Adipocyte (in vitro differentiated cells): ENCODE results near the gene FICD.
"Not testable (repeated sequence)": the region's sequence is repeated elsewhere in the genome, so short reads cannot be mapped to it uniquely, and the experiment has no call there.

ENCODE experiments used
- DNase-seq: peaks from one replicate; pipeline ENCODE4 v3.0.0-alpha.2; 2015; ENCODE audit warnings: low read depth
- H3K27me3 ChIP-seq: replicated peaks from 2 replicates; pipeline ENCODE4 v1.7.0; 2013; ENCODE audit warnings: mild to moderate bottlenecking, low read length, moderate library complexity; ENCODE audit not compliant: control insufficient read depth, insufficient read depth
- H3K36me3 ChIP-seq: 2 replicates; pipeline ENCODE4 v1.7.0; 2013; ENCODE audit warnings: low read length, mild to moderate bottlenecking, moderate library complexity; ENCODE audit not compliant: control insufficient read depth, insufficient read depth, severe bottlenecking
- H3K4me1 ChIP-seq: 2 replicates; pipeline ENCODE4 v1.7.0; 2013; ENCODE audit warnings: mild to moderate bottlenecking, low read length, moderate library complexity; ENCODE audit not compliant: control insufficient read depth, insufficient read depth
- H3K4me3 ChIP-seq: 2 replicates; pipeline ENCODE4 v1.7.0; 2013; ENCODE audit warnings: mild to moderate bottlenecking, low read length, moderate library complexity
- H3K9ac ChIP-seq: 2 replicates; pipeline ENCODE4 v1.7.0; 2013; ENCODE audit warnings: mild to moderate bottlenecking, low read length, moderate library complexity
- H3K9me3 ChIP-seq: 2 replicates; pipeline ENCODE4 v1.7.0; 2013; ENCODE audit warnings: mild to moderate bottlenecking, low read length, moderate library complexity; ENCODE audit not compliant: control insufficient read depth

FICD gene

DNA sequence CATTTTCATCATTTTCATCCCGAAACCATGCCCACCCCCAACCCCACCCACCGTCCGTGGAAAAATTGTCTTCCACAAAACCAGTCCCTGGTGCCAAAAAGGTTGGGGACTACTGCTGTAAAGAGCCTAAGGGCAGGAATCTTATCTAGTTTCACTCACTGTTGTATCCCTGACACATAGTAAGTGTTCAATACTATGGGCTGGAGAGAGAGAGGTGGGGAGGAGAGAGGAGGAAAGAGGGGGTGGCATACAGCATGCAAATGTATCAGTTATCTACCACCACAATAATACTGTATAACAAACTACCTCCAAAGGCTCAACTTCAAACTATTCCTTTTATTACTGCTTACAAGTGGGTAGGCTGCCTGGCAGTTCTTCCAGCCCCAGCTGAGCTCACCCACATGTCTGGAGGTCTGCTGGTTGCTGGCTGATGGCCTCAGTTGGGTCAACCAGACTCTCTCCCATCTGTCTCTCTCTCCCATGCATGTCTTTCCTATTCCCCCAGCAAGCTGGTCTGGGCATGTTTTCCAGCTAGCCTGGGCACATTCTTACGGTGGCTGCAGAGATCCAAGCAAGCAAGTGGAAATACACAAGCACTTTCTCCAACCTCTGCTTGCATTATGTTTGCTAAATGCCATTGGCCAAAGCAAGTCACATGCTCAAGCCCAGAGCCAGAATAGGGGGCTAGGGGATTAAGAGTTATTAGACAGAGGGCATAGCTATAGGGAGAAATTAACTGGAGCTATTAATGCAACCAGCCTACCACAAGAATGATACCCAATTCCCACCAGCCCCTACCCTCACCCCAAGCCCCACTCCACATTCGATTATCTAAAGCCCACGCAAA lies 31.6 kb upstream of the FICD start:
- no peak for DNase-seq
- H3K9ac ChIP-seq = no peak overlapping the region
- no peaks in the 10 kb centered on the region for H3K36me3 ChIP-seq

DNA sequence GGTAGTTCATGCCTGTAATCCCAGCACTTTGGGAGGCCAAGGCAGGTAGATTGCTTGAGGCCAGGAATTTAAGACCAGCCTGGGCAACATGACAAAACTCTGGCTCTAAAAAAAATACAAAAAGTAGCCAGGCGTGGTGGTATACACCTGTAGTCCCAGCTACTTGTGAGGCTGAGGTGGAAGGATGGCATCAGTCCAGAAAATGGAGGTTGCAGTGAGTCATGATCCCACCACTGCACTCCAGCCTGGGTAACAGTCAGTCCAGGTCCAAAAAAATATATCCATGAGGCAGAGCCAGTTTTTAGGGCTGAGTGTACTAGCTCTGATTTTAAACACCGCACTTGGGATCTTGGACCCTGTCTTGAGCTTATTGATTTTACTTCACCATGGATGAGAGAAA lies 30.6 kb upstream of the FICD start:
- H3K9ac ChIP-seq = no peak overlapping the region
- H3K4me3 ChIP-seq = no peak overlapping the region
- H3K27me3 ChIP-seq = peaks cover 6% of the 10 kb centered on the region
- H3K36me3 ChIP-seq = no peaks in the 10 kb centered on the region
- DNase-seq = no peak
- no peaks in the 10 kb centered on the region for H3K4me1 ChIP-seq
- H3K9me3 ChIP-seq = peaks cover 6% of the 10 kb centered on the region

More for the DNA sequence above, 31.6 kb upstream of the FICD start:
- Histone ChIP-seq H3K4me3 (no peak overlapping the region), H3K27me3 (peaks cover 7% of the 10 kb centered on the region), H3K9me3 (peaks cover 6% of the 10 kb centered on the region), H3K4me1 (no peaks in the 10 kb centered on the region)

DNA sequence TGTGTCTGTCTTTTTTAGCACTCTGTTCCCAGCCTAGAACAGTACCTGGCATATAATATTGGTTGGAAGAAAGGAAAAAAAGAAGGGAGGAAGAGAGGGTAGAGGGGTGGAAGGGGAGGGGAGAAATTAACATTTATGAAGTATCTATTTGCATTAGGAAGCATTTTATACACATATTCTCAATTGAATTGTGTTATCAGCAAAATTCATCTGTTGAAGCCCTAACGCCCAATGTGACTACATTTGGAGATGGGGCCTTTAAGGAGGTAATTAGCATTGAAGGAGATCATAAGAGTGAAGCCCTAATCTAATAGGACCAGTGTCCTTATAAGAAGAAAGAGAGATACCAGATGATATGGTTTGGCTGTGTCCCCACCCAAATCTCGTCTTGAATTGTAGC lies 30.2 kb upstream of the FICD start:
- no peaks in the 10 kb centered on the region for H3K4me1 ChIP-seq
- no peak overlapping the region for H3K9ac ChIP-seq
- peaks cover 2% of the 10 kb centered on the region for H3K27me3 ChIP-seq
- peaks cover 6% of the 10 kb centered on the region for H3K9me3 ChIP-seq
- H3K4me3 ChIP-seq = no peak overlapping the region
- no peak for DNase-seq
- H3K36me3 ChIP-seq = no peaks in the 10 kb centered on the region

GRCh38 chr12:108485371-108485770 lies 29.7 kb upstream of the FICD start:
- H3K4me1 ChIP-seq, H3K36me3 ChIP-seq, H3K9ac ChIP-seq, DNase-seq, H3K27me3 ChIP-seq, H3K9me3 ChIP-seq, H3K4me3 ChIP-seq: not testable (repeated sequence)

DNA sequence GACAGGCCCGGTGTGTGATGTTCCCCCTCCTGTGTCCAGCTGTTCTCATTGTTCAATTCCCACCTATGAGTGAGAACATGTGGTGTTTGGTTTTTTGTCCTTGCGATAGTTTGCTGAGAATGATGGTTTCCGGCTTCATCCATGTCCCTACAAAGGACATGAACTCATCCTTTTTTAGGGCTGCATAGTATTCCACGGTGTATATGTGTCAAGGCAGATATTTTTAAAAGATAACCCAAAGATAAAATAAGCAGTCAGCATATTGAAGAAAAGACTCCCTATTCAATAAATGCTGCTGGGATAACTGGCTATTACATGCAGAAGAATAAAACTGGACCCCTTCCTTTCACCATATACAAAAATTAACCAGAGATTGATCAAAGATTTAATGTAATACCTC lies 28.0 kb upstream of the FICD start:
- H3K4me1 ChIP-seq, H3K4me3 ChIP-seq, H3K9ac ChIP-seq, DNase-seq, H3K9me3 ChIP-seq, H3K36me3 ChIP-seq, H3K27me3 ChIP-seq: not testable (repeated sequence)

DNA sequence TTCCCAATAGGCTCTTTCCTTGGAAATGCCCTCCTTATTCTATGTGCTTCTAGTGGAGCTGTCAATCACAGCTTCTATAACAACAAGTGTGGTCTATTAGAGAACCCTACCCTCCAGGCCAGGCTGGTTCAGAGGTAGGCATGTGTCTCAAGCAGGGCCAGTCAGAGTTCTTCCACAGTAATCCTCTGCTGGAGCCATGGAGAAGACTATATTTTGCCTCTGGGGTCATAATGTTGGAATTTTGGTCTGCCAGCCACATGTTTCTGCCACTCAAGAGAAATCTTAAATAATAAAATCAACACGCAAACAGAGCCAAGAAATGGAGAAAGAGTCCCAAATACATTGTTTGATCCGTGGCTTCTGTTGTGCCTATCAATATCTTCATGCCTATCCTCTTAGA lies 23.8 kb upstream of the FICD start:
- Histone ChIP-seq H3K9ac (no peak overlapping the region), H3K27me3 (peaks cover 32% of the 10 kb centered on the region), H3K9me3 (peaks cover 6% of the 10 kb centered on the region), H3K4me1 (no peaks in the 10 kb centered on the region), H3K36me3 (no peaks in the 10 kb centered on the region), H3K4me3 (no peak overlapping the region)
- DNase-seq = no peak

- peak; percentile 43 for DNase-seq
- no peak overlapping the region for H3K4me3 ChIP-seq
These were observed 20.0 kb upstream of the FICD start for GRCh38 chr12:108495054-108495453.

DNA sequence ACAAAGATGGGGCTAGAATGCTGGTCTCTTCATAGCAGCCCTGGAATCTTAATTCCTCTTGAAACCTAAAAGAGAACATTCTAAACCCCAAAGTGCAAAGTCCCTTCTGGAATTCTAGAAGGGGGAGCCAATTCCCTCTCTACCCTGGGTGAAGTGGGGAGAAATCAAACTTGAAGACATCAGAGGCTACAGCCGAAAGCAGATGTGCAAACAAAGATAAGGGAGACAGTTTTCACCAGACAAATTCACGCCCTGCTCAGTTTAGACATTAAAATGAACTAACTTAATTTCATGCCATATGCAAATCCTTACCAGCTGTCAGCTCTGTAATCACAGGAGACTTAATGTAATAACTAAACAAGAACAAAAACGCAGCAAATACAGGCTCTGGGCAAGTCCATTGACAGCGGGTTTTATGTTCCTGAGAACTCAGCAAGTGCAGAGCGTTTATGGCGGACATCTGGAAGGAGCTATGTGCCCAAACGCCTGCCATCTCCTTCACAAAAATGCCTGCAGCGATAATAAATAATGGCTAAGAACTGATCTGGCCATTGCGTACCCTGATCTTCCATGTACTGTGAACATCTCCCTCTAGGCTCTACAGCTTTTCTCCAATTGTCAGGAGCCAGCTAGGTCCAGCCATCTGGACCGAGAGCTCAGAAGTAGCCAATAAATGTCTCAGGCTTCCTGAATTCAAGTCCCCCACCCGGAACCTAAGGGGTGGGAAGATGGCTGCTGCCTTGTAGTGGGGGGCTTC lies 19.1 kb upstream of the FICD start:
- no peak overlapping the region for H3K4me3 ChIP-seq
- peaks cover 46% of the 10 kb centered on the region for H3K27me3 ChIP-seq
- no peak for DNase-seq
- H3K9me3 ChIP-seq = no peaks in the 10 kb centered on the region
- H3K4me1 ChIP-seq = no peaks in the 10 kb centered on the region
- H3K36me3 ChIP-seq = no peaks in the 10 kb centered on the region
- H3K9ac ChIP-seq = no peak overlapping the region

More at GRCh38 chr12:108495054-108495453, 20.0 kb upstream of the FICD start:
- Histone ChIP-seq H3K27me3 (peaks cover 44% of the 10 kb centered on the region), H3K4me1 (no peaks in the 10 kb centered on the region), H3K9ac (no peak overlapping the region), H3K36me3 (no peaks in the 10 kb centered on the region), H3K9me3 (no peaks in the 10 kb centered on the region)

GRCh38 chr12:108498136-108498535 lies 16.9 kb upstream of the FICD start:
- Histone ChIP-seq H3K9me3 (peaks cover 9% of the 10 kb centered on the region), H3K4me1 (no peaks in the 10 kb centered on the region), H3K4me3 (no peak overlapping the region), H3K27me3 (peaks cover 39% of the 10 kb centered on the region), H3K36me3 (no peaks in the 10 kb centered on the region), H3K9ac (no peak overlapping the region)
- DNase-seq = no peak

DNA sequence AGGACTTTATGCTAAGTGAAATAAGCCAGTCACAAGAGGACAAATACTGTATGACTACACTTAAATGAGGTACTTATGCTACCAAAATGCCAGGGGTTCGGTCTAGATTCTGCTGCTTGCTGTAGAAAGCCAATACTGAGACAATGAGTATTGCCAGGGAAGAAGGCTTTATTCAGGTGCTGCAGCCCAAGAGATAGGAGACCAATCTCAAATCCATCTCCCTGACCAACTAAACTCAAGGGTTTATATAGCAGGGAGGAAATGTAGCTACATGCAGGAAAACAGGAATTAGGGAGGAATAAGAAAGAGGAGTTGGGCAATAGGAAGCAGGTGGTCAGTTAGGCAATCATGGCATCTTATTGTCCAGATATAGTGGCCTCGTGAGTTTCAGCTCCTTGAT lies 12.2 kb upstream of the FICD start:
- Histone ChIP-seq H3K9ac (no peak overlapping the region), H3K9me3 (peaks cover 27% of the 10 kb centered on the region), H3K27me3 (peaks cover 36% of the 10 kb centered on the region), H3K4me1 (no peaks in the 10 kb centered on the region), H3K36me3 (no peaks in the 10 kb centered on the region), H3K4me3 (no peak overlapping the region)
- no peak for DNase-seq

GRCh38 chr12:108505129-108505528 lies 9.9 kb upstream of the FICD start:
- H3K9ac ChIP-seq = no peak overlapping the region
- peaks cover 27% of the 10 kb centered on the region for H3K9me3 ChIP-seq
- H3K36me3 ChIP-seq = no peaks in the 10 kb centered on the region
- no peaks in the 10 kb centered on the region for H3K4me1 ChIP-seq
- no peak overlapping the region for H3K4me3 ChIP-seq
- no peak for DNase-seq
- H3K27me3 ChIP-seq = peaks cover 31% of the 10 kb centered on the region
